C4-2B (cell line): ENCODE results near the gene AKR7A2.

Experiments
- ZFX ChIP-seq: fragments of 450-650 bp; IDR thresholded peaks from 2 replicates; pipeline ENCODE4 v1.6.1; 2017
- TF ChIP-seq, protein P1 (sequence below): fragments of 450-650 bp; conservative IDR thresholded peaks from 2 replicates; pipeline ENCODE4 v1.5.1; 2017; ENCODE audit warnings: mild to moderate bottlenecking

DNA sequence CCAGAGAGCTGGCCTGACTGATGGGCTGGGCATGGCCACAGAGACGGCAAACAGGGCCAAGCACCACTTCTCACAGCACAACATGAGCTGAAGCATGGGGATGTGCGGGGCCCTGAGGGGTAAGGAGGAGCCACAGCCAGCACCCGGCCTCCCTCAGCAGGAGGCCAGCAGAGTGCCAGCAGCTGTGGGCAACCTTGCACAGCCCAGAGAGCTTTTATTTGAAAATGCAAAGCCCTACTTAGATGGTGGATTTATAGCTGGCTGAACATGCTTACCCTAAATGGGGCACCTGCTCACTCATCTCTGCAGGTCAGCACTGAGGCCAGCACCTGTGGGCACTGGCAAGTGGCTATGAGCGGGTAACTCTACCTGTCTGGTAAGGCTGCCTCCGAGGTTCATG, 44.3 kb upstream of the AKR7A2 start:
- TF ChIP-seq, protein P1, sequence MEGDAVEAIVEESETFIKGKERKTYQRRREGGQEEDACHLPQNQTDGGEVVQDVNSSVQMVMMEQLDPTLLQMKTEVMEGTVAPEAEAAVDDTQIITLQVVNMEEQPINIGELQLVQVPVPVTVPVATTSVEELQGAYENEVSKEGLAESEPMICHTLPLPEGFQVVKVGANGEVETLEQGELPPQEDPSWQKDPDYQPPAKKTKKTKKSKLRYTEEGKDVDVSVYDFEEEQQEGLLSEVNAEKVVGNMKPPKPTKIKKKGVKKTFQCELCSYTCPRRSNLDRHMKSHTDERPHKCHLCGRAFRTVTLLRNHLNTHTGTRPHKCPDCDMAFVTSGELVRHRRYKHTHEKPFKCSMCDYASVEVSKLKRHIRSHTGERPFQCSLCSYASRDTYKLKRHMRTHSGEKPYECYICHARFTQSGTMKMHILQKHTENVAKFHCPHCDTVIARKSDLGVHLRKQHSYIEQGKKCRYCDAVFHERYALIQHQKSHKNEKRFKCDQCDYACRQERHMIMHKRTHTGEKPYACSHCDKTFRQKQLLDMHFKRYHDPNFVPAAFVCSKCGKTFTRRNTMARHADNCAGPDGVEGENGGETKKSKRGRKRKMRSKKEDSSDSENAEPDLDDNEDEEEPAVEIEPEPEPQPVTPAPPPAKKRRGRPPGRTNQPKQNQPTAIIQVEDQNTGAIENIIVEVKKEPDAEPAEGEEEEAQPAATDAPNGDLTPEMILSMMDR, result no peak
- no peak for TF ChIP-seq ZFX
